GM20000 (cell line): ENCODE measurements around the gene GCSH.

ENCODE experiments used
- DNase-seq: peaks from one replicate; pipeline ENCODE4 v3.0.0; 2012; ENCODE audit warnings: low spot score
- CTCF ChIP-seq: IDR thresholded peaks from 2 replicates; pipeline ENCODE4 v1.5.1; 2012; ENCODE audit warnings: mild to moderate bottlenecking, control low read depth; ENCODE audit errors: extremely low read depth, missing control alignments

GCSH gene

DNA sequence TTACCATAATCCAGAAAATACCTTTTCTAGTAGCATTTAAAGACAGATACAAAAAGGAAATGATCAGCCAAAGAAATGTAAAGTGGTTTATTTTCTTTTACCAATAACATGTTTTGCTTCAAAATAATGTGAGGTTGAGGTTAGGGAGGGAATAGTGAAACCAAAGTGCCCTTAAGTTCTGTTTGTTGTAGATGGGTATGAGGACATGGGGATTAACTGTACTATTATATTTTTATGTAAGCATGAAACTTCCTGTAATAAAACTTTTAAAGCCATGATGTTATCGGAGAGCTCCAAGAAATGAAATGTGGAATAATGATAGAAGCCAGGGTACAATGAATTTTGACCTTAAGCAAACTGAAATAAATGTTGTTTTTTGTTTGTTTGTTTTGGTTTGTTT lies 29.0 kb downstream of the GCSH start:
- DNase-seq, result no peak
- no peak for TF ChIP-seq CTCF

- no peak for TF ChIP-seq CTCF
Observed at GRCh38 chr16:81066681-81067080, 29.5 kb downstream of the GCSH start.

GRCh38 chr16:81061871-81062608 lies 34.2 kb downstream of the GCSH start:
- no peak for TF ChIP-seq CTCF
- no peak for DNase-seq

More at GRCh38 chr16:81066681-81067080, 29.5 kb downstream of the GCSH start:
- no peak for DNase-seq

DNA sequence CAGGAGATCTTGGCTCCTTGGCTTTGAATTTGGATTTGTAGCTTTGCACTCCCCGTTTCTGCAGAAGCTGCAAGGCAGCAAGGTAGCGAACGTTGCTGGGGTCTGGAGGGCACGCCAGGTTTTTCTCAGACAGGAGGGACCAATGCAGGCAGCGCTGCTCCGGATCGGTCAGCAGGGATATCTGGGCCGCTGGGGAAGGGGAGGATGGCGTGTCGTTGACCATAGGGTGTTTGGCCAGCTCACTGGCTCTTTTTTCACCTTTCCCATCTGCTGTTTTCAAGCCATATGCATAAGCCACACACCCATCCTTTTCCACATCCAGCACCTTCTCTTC lies 34.9 kb downstream of the GCSH start:
- TF ChIP-seq CTCF, result no peak
- DNase-seq, result no peak

DNA sequence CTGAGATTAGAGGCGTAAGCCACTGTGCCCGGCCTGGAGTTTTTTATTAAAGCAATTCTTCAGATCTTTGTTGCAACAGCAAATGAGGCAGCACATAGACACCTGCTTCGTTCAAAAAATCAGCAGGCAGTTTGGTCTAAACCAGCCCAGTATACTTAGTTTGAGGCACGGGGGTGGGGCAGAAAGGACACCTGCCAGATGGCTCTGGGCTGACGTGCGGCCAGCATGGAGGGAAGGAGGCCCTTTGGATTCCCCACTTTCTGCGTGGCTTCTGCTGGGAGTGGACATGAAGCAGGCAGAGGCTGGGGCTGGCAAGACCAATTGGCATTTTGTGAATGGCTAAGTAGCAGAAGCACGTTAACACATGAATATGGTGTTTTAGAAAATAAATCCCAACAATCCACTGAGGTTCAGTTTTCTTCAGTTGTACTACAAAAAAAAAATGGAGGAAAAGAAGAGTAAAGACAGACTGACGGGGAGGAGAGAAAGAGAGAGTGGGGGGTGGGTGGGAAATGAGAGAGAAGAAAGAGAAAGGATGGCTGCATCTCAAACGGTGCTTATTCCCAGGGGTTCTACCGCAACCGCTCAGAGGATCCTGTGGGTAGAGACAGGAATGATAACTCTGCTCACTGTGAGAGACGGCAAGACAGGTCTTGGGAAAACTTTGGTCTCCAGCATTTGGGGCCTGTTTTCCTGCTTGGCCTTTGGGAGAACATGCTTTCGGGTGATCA lies 35.5 kb downstream of the GCSH start:
- DNase-seq, result no peak
- TF ChIP-seq CTCF, result no peak

GRCh38 chr16:81053761-81054160 lies 42.4 kb downstream of the GCSH start:
- no peak for TF ChIP-seq CTCF
- no peak for DNase-seq

GRCh38 chr16:81042821-81043220 lies 53.4 kb downstream of the GCSH start:
- no peak for DNase-seq
- no peak for TF ChIP-seq CTCF
